Ovary (tissue), 3 donors: ENCODE results near the gene AHCTF1.

Experiments
- EP300 ChIP-seq: sonication (generic); formaldehyde crosslinking; IDR thresholded peaks from one replicate; pipeline ENCODE4 v1.6.1; 2017; ENCODE audit warnings: antibody characterized with exemption
- TF ChIP-seq, protein P1 (sequence below), 3 donors: fragments of 450-650 bp in 2 of 3; fragments of 200-600 bp in 1 of 3; IDR thresholded peaks; one replicate each; pipeline versions ENCODE4 v1.5.1 to v1.8.0; 2016 to 2022; ENCODE audit warnings: antibody characterized with exemption in 3 of 3, mild to moderate bottlenecking in 1 of 3
- donor health status: DM: no; HTN: no; CAD: no.

DNA sequence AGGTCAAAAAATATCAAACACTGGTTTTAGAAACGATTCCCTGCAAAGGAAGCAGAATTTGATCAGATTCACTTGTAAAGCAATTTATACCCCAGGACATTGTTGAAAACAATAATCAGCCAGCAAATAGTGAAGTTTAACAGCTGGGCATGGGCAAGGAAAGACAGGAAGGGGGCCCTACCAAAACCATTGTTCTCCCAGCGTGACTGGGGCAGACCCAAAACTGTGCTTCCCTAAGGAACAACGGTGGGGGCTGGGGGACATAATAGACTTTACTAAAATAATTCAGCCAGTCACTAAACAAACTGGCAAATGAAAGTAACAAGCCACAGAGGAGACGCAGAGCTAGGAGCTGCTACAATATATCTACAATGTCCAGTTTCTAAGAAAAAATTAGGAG lies 100.2 kb downstream of the AHCTF1 start:
- no peak for TF ChIP-seq EP300
- TF ChIP-seq, protein P1, sequence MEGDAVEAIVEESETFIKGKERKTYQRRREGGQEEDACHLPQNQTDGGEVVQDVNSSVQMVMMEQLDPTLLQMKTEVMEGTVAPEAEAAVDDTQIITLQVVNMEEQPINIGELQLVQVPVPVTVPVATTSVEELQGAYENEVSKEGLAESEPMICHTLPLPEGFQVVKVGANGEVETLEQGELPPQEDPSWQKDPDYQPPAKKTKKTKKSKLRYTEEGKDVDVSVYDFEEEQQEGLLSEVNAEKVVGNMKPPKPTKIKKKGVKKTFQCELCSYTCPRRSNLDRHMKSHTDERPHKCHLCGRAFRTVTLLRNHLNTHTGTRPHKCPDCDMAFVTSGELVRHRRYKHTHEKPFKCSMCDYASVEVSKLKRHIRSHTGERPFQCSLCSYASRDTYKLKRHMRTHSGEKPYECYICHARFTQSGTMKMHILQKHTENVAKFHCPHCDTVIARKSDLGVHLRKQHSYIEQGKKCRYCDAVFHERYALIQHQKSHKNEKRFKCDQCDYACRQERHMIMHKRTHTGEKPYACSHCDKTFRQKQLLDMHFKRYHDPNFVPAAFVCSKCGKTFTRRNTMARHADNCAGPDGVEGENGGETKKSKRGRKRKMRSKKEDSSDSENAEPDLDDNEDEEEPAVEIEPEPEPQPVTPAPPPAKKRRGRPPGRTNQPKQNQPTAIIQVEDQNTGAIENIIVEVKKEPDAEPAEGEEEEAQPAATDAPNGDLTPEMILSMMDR (IDR thresholded peaks at IDR 0.05): no peak
